Measurements from ENCODE around the gene RNF222. TPM values are rescaled to one million over a fixed set of nuclear protein-coding genes. Genes with fewer than 3 reads are reported as not detected.
"Not testable (repeated sequence)": the region's sequence is repeated elsewhere in the genome, so short reads cannot be mapped to it uniquely, and the experiment has no call there.

Gene RNF222
- total and polyA plus RNA-seq, 10 of the 15 experiments (the other 5 are each of a cell fraction or from before 2014, with no cell fraction given) = not detected

DNA sequence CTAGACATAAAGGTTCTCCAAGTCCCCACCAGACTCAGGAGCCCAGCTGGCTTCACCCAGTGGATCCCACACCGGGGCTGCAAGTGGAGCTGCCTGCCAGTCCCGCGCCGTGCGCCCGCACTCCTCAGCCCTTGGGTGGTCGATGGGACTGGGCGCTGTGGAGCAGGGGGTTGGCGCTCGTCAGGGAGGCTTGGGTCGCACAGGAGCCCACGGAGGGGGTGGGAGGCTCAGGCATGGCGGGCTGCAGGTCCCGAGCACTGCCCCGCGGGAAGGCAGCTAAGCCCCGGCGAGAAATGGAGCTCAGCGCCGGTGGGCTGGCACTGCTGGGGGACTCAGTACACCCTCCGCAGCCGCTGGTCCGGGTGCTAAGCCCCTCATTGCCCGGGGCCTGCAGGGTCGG, 50.6 kb downstream of the RNF222 start:
- H3K4me3 ChIP-seq; BruUV-seq (replicated peaks); SMC1A ChIA-PET (ENCODE audit: uncharacterized antibody, unreplicated experiment); H3K4me1 ChIP-seq (ENCODE audit: control insufficient read depth, insufficient read depth, low read length); H3K36me3 ChIP-seq (ENCODE audit: control insufficient read depth in 2 of 2, insufficient read depth in 2 of 2, low read length in 1 of 2); H3K4me2 ChIP-seq (ENCODE audit: control insufficient read depth, insufficient read depth); ATAC-seq; in situ Hi-C loops (cut with MboI); H3K27me3 ChIP-seq (replicated peaks in 1 of 2; ENCODE audit: control insufficient read depth in 2 of 2, insufficient read depth in 2 of 2, low read length in 1 of 2); H4K20me1 ChIP-seq (ENCODE audit: control insufficient read depth, insufficient read depth); H3K9me3 ChIP-seq (replicated peaks; ENCODE audit: control insufficient read depth, insufficient read depth, low read length); POLR2A ChIA-PET; CTCF ChIA-PET; intact Hi-C loops (cut with micrococcal nuclease; ENCODE audit: unreplicated experiment); H3K79me2 ChIP-seq (ENCODE audit: control insufficient read depth, insufficient read depth, low read length); H2AFZ ChIP-seq (ENCODE audit: control insufficient read depth, low read depth, low read length); RAD21 ChIA-PET (ENCODE audit: unreplicated experiment); H3K9ac ChIP-seq (ENCODE audit: control insufficient read depth, insufficient read depth, low read length); FAIRE-seq; H3K27ac ChIP-seq (ENCODE audit: control insufficient read depth, insufficient read depth); DNase-seq (ENCODE audit: low read depth, low spot score): not testable (repeated sequence)
- WGBS (ENCODE audit: insufficient coverage, insufficient replicate concordance, low lambda C conversion rate, missing lambda C conversion rate) = 69% methylated on average over 23 of the region's 25 CpGs

DNA sequence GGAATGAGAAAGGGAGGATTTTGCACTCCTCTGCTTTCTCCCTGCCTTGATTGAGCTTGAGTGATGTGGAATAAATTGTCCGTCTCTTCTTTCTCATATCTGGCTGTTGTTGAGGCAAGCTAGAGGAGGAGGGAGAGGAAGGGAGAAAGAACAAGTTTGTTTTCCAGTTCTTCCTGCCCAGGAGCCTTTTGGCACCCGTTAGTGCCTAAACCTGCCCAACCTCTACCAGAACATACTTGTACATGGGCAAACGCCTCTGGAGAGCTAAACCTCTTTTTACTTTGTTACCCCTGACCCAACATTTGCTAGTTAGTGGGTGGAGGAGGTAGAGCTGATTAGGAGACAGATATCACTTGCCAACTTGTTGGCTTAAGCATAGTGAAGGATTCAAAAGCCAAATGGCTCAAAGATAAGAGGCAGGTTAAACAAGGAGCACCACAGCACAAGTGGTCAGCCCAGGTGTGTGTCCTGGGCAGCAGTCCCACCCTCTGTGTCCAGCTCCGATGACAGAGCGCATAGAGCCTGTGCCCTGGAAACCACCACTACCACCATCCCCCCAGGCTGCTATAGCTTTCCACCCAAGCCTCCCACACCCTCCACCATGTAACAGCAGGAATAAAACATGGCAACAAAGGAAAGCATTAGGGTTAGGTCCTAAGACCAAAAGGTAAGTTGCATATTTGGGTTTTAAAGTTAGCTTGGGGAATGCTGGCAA, 51.5 kb downstream of the RNF222 start:
- Histone ChIP-seq H3K4me1 (ENCODE audit: control insufficient read depth, insufficient read depth, low read length) (no peaks in the 10 kb centered on the region), H3K9ac (ENCODE audit: control insufficient read depth, insufficient read depth, low read length) (no peak overlapping the region), H3K27me3 (replicated peaks in 1 of 2; ENCODE audit: control insufficient read depth in 2 of 2, insufficient read depth in 2 of 2, low read length in 1 of 2) (no peaks in the 10 kb centered on the region), H3K27ac (ENCODE audit: control insufficient read depth, insufficient read depth) (no peak overlapping the region), H3K4me2 (ENCODE audit: control insufficient read depth, insufficient read depth) (no peak overlapping the region), H3K36me3 (ENCODE audit: control insufficient read depth in 2 of 2, insufficient read depth in 2 of 2, low read length in 1 of 2) (no peaks in the 10 kb centered on the region), H2AFZ (ENCODE audit: control insufficient read depth, low read depth, low read length) (no peak overlapping the region), H3K9me3 (replicated peaks; ENCODE audit: control insufficient read depth, insufficient read depth, low read length) (no peaks in the 10 kb centered on the region), H4K20me1 (ENCODE audit: control insufficient read depth, insufficient read depth) (no peaks in the 10 kb centered on the region), H3K4me3 (no peak overlapping the region), H3K79me2 (ENCODE audit: control insufficient read depth, insufficient read depth, low read length) (no peaks in the 10 kb centered on the region)
- ChIA-PET CTCF (no interaction called here), SMC1A (ENCODE audit: uncharacterized antibody, unreplicated experiment) (no interaction called here), RAD21 (ENCODE audit: unreplicated experiment) (no interaction called here), POLR2A (no interaction called here)
- intact Hi-C loops (cut with micrococcal nuclease; ENCODE audit: unreplicated experiment) = no loop called here
- no peak for DNase-seq (ENCODE audit: low read depth, low spot score)
- WGBS (ENCODE audit: insufficient coverage, insufficient replicate concordance, low lambda C conversion rate, missing lambda C conversion rate) = 54% methylated on average over 5 of the region's 5 CpGs
- in situ Hi-C loops (cut with MboI) = no loop called here
- BruUV-seq (replicated peaks) = no TSS peak
- no peak for TF ChIP-seq SUZ12 (IDR thresholded peaks at IDR 0.05; ENCODE audit: unreplicated experiment)
- no peak for TF ChIP-seq EZH2 (IDR thresholded peaks at IDR 0.05; ENCODE audit: borderline replicate concordance, control insufficient read depth, low read depth, low read length)
- no peak for TF ChIP-seq HDGF (IDR thresholded peaks at IDR 0.05)
- no peak for TF ChIP-seq NR2C1 (IDR thresholded peaks at IDR 0.05)
- no peak for TF ChIP-seq FOXK2 (IDR thresholded peaks at IDR 0.05)
- no peak for ATAC-seq
- no peak for FAIRE-seq
